Glomerular visceral epithelial cell (primary cell): Measurements from ENCODE around the gene SPRYD3.
A peak's percentile ranks its signal among the peaks of the same experiment; 100 is the strongest.

Experiments
- DNase-seq: peaks from one replicate; pipeline ENCODE4 v3.0.0-alpha.2; 2016; ENCODE audit errors: extremely low spot score

Gene SPRYD3

GRCh38 chr12:53063708-53064612 is 15.2 kb downstream of the SPRYD3 start:
- peak; percentile 45 for DNase-seq

GRCh38 chr12:53062977-53063707 is 16.0 kb downstream of the SPRYD3 start:
- no peak for DNase-seq

GRCh38 chr12:53062011-53062961 is 16.9 kb downstream of the SPRYD3 start:
- DNase-seq, result no peak

- no peak for DNase-seq
These were observed 17.7 kb downstream of the SPRYD3 start for GRCh38 chr12:53061404-53062010.

GRCh38 chr12:53060721-53061276 is 18.4 kb downstream of the SPRYD3 start:
- DNase-seq, result no peak

- DNase-seq, result no peak
These were observed 19.0 kb downstream of the SPRYD3 start for GRCh38 chr12:53060064-53060720.

GRCh38 chr12:53059434-53060063 is 19.6 kb downstream of the SPRYD3 start:
- DNase-seq, result no peak

GRCh38 chr12:53058674-53059433 is 20.3 kb downstream of the SPRYD3 start:
- no peak for DNase-seq

- no peak for DNase-seq
These were observed 21.2 kb downstream of the SPRYD3 start for GRCh38 chr12:53057816-53058500.

- no peak for DNase-seq
These were observed 22.3 kb downstream of the SPRYD3 start for GRCh38 chr12:53056901-53057300.

GRCh38 chr12:53056296-53056695 is 22.9 kb downstream of the SPRYD3 start:
- DNase-seq, result no peak

GRCh38 chr12:53055471-53056266 is 23.5 kb downstream of the SPRYD3 start:
- no peak for DNase-seq

- peak; percentile 88 for DNase-seq
These were observed 24.9 kb downstream of the SPRYD3 start for GRCh38 chr12:53054112-53054878.

- peak; percentile 33 for DNase-seq
These were observed 25.7 kb downstream of the SPRYD3 start for GRCh38 chr12:53053218-53054111.

- DNase-seq, result peak; percentile 69
These were observed 26.6 kb downstream of the SPRYD3 start for GRCh38 chr12:53052419-53053217.
